SU-DHL-6 (cell line): ENCODE results near the gene SNTB2.

Experiments
- H2AFZ ChIP-seq: fragments of 200-600 bp; sonication (generic); 2 replicates; pipeline ENCODE4 v1.6.1; 2014; ENCODE audit warnings: low read depth, mild to moderate bottlenecking, moderate library complexity, mixed read lengths, antibody characterized with exemption, low read length; ENCODE audit not compliant: severe bottlenecking
- H3F3A ChIP-seq: fragments of 200-600 bp; shearing (Covaris generic); 2 replicates; pipeline ENCODE4 v1.6.0; 2016; ENCODE audit warnings: antibody characterized with exemption, mild to moderate bottlenecking; ENCODE audit not compliant: insufficient read depth
- H3K27ac ChIP-seq: fragments of 200-600 bp; sonication (generic); 2 replicates; pipeline ENCODE4 v1.5.1; 2016; ENCODE audit warnings: low read depth, mild to moderate bottlenecking, low read length, moderate library complexity, mixed read lengths
- H3K27me3 ChIP-seq: fragments of 200-600 bp; sonication (generic), shearing (Covaris generic); 2 replicates; pipeline ENCODE4 v1.6.0; 2014; ENCODE audit warnings: mild to moderate bottlenecking, low read length
- H3K36me3 ChIP-seq: fragments of 200-600 bp; sonication (generic); 2 replicates; pipeline ENCODE4 v1.6.1; 2014; ENCODE audit warnings: mild to moderate bottlenecking, low read length, mixed read lengths
- H3K4me2 ChIP-seq: fragments of 300-600, 200-600 bp; shearing (Covaris generic), sonication (generic); 2 replicates; pipeline ENCODE4 v1.6.0; 2014; ENCODE audit warnings: low read length, low read depth, mild to moderate bottlenecking; ENCODE audit not compliant: poor library complexity, severe bottlenecking
- H3K4me3 ChIP-seq: fragments of 200-600 bp; sonication (generic); 2 replicates; pipeline ENCODE4 v1.5.1; 2014; ENCODE audit warnings: antibody characterized with exemption, low read length, mild to moderate bottlenecking, mixed read lengths; ENCODE audit not compliant: insufficient read depth, poor library complexity, severe bottlenecking
- H3K79me2 ChIP-seq: fragments of 200-600 bp; sonication (generic); 2 replicates; pipeline ENCODE4 v1.6.1; 2014; ENCODE audit warnings: mild to moderate bottlenecking, low read length, moderate library complexity; ENCODE audit not compliant: insufficient read depth
- H3K9ac ChIP-seq: fragments of 200-600 bp; sonication (generic); 2 replicates; pipeline ENCODE4 v1.7.0; 2014; ENCODE audit warnings: mild to moderate bottlenecking, low read length
- H3K9me2 ChIP-seq: fragments of 200-600 bp; sonication (generic); replicated peaks from 2 replicates; pipeline ENCODE4 v1.6.1; 2014; ENCODE audit warnings: low read length; ENCODE audit not compliant: insufficient read depth
- H3K9me3 ChIP-seq: fragments of 200-600 bp; sonication (generic); 2 replicates; pipeline ENCODE4 v1.6.1; 2014; ENCODE audit warnings: low read length, mixed read lengths; ENCODE audit not compliant: insufficient read depth
- H4K20me1 ChIP-seq: fragments of 200-600 bp; sonication (generic); 2 replicates; pipeline ENCODE4 v1.6.1; 2014; ENCODE audit warnings: low read depth, mild to moderate bottlenecking, antibody characterized with exemption, low read length, moderate library complexity, mixed read lengths
- EZH2phosphoT487 ChIP-seq: fragments of 200-600 bp; sonication (generic), shearing (Covaris generic); conservative IDR thresholded peaks from 2 replicates; pipeline ENCODE4 v1.6.1; 2018; ENCODE audit warnings: mild to moderate bottlenecking, antibody characterized with exemption, low read length, moderate library complexity, mixed read lengths
- TF ChIP-seq, protein P1 (sequence below): fragments of 200-600 bp; sonication (generic); IDR thresholded peaks from one replicate; pipeline ENCODE4 v1.5.1; 2017; ENCODE audit warnings: antibody characterized with exemption, mild to moderate bottlenecking, low read length, moderate library complexity; ENCODE audit not compliant: insufficient read depth, poor library complexity, severe bottlenecking

The SNTB2 gene

DNA sequence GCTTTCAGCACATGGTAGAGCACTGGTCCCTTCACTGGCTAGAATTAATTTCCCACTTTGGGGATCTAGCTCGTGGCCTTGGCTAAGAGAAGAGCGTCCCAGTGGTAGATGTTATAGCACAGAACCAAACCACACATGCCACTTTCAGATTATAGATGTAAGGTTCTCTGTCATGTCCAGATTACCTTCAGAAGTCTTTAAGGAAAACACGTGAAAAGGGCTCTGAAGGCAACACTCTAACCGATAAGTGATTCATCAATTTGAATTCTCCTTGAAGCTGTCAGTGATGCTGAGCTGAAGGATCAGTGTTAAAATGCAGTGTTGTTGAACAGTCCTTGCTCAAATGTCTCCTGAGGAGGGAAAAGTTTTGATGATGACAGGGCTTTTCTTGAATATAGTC lies 80.7 kb downstream of the SNTB2 start:
- no peaks in the 10 kb centered on the region for H4K20me1 ChIP-seq
- no peak overlapping the region for H3K4me3 ChIP-seq
- no peaks in the 10 kb centered on the region for H3K27me3 ChIP-seq
- no peaks in the 10 kb centered on the region for H3K9me2 ChIP-seq
- H3K4me2 ChIP-seq = no peak overlapping the region
- H3K9ac ChIP-seq = no peak overlapping the region
- no peak overlapping the region for H3K27ac ChIP-seq
- no peak overlapping the region for H2AFZ ChIP-seq
- TF ChIP-seq, protein P1, sequence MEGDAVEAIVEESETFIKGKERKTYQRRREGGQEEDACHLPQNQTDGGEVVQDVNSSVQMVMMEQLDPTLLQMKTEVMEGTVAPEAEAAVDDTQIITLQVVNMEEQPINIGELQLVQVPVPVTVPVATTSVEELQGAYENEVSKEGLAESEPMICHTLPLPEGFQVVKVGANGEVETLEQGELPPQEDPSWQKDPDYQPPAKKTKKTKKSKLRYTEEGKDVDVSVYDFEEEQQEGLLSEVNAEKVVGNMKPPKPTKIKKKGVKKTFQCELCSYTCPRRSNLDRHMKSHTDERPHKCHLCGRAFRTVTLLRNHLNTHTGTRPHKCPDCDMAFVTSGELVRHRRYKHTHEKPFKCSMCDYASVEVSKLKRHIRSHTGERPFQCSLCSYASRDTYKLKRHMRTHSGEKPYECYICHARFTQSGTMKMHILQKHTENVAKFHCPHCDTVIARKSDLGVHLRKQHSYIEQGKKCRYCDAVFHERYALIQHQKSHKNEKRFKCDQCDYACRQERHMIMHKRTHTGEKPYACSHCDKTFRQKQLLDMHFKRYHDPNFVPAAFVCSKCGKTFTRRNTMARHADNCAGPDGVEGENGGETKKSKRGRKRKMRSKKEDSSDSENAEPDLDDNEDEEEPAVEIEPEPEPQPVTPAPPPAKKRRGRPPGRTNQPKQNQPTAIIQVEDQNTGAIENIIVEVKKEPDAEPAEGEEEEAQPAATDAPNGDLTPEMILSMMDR = no peak
- TF ChIP-seq EZH2phosphoT487 = no peak
- H3F3A ChIP-seq = peaks cover 4% of the 10 kb centered on the region; the same call in 1 of the 2 replicates
- H3K9me3 ChIP-seq = no peaks in the 10 kb centered on the region
- H3K79me2 ChIP-seq = no peaks in the 10 kb centered on the region
- peaks cover 19% of the 10 kb centered on the region; the same call in 1 of the 2 replicates for H3K36me3 ChIP-seq

DNA sequence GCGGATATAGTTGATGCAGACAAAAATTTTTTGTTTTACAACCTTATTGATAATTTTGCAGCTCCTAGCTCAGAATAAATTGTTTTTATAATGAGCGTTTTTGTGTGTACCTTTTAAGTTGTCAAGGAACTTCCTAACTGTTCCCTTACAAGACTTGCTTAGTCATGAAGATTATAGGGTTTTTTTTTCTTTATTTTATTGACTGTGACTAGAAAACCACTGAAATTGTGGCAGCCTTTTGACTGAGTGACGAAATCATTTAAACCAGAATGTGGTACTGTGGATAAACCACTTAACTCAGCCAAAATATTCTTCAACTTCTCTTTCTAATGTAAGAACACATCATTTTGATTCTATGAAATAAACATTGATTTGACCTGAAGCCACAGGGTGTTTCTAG lies 83.4 kb downstream of the SNTB2 start:
- Histone ChIP-seq H3K9me3 (no peaks in the 10 kb centered on the region), H3K9me2 (no peaks in the 10 kb centered on the region), H3K36me3 (peaks cover 19% of the 10 kb centered on the region; the same call in 1 of the 2 replicates), H3K79me2 (no peaks in the 10 kb centered on the region), H3K4me2 (no peak overlapping the region), H4K20me1 (no peaks in the 10 kb centered on the region), H3K27ac (no peak overlapping the region), H2AFZ (no peak overlapping the region), H3K4me3 (no peak overlapping the region), H3K9ac (no peak overlapping the region), H3K27me3 (no peaks in the 10 kb centered on the region), H3F3A (peaks cover 8% of the 10 kb centered on the region)
- TF ChIP-seq, protein P1 = no peak
- TF ChIP-seq EZH2phosphoT487 = no peak

DNA sequence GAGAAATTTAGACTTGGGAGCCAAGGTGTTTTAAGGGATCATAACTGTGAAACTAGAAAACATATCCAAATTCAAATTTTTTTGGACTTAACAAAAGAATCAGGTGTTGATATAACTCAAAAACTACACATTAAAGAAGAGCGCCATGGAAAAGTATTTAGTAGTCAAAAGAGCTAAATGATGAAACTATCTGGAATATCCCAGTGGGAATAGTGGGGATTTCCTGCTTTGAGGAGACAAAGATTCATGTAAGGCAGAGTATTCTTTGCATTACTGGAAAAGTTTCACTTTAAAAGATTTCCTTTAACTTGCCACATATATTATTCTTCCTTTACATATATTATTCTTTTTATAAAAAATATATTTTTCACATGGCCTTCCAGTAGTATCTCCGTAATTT lies 83.9 kb downstream of the SNTB2 start:
- TF ChIP-seq EZH2phosphoT487 = no peak
- TF ChIP-seq, protein P1 = no peak
- H3K27me3 ChIP-seq = no peaks in the 10 kb centered on the region
- no peak overlapping the region for H3K27ac ChIP-seq
- no peaks in the 10 kb centered on the region for H3K9me3 ChIP-seq
- H3K9ac ChIP-seq = no peak overlapping the region
- no peaks in the 10 kb centered on the region for H3K9me2 ChIP-seq
- no peak overlapping the region for H3K4me2 ChIP-seq
- H3K79me2 ChIP-seq = no peaks in the 10 kb centered on the region
- H3F3A ChIP-seq = peaks cover 8% of the 10 kb centered on the region
- H3K4me3 ChIP-seq = no peak overlapping the region
- no peak overlapping the region for H2AFZ ChIP-seq
- H4K20me1 ChIP-seq = no peaks in the 10 kb centered on the region
- peaks cover 19% of the 10 kb centered on the region; the same call in 1 of the 2 replicates for H3K36me3 ChIP-seq
